Thyroid gland (tissue), 4 donors: Measurements from ENCODE around the gene SLC25A18. TPM values are rescaled to one million over a fixed set of nuclear protein-coding genes. Genes with fewer than 3 reads are reported as not detected.

Experiments used
- DNase-seq, 2 donors: peaks; one replicate each; pipeline ENCODE4 v3.0.0-alpha.2; 2019
- H3K27ac ChIP-seq, 3 donors: fragments of 200-600 bp; sonication (generic); 1 replicate in 2 of 3; 2 replicates in 1 of 3; pipeline ENCODE4 v1.5.1; 2016 to 2019; ENCODE audit warnings: mild to moderate bottlenecking in 1 of 3, moderate library complexity in 1 of 3
- H3K27me3 ChIP-seq: fragments of 200-600 bp; sonication (generic); one replicate; pipeline ENCODE4 v1.5.1; 2019
- H3K36me3 ChIP-seq, 2 donors: fragments of 200-600 bp; sonication (generic); one replicate each; pipeline ENCODE4 v1.5.1; 2016 to 2019
- H3K4me1 ChIP-seq, 2 donors: fragments of 200-600 bp; sonication (generic); one replicate each; pipeline ENCODE4 v1.5.1; 2017 to 2019
- H3K4me3 ChIP-seq, 3 donors: fragments of 200-600 bp; sonication (generic); replicated peaks in 1 of 3; 1 replicate in 2 of 3; 2 replicates in 1 of 3; pipeline ENCODE4 v1.5.1; 2016; ENCODE audit warnings: mild to moderate bottlenecking in 1 of 3
- H3K9me3 ChIP-seq: fragments of 200-600 bp; sonication (generic); one replicate; pipeline ENCODE4 v1.5.1; 2017
- POLR2A ChIP-seq, 2 donors: fragments of 450-650 bp; IDR thresholded peaks; one replicate each; pipeline ENCODE4 v1.6.1; 2017; ENCODE audit warnings: antibody characterized with exemption in 2 of 2, mild to moderate bottlenecking in 2 of 2, moderate library complexity in 1 of 2
- WGBS, 2 donors: methylation state at CpG; one replicate each; pipeline ENCODE4 v1.1.5; 2017; 5-methylcytosine and 5-hydroxymethylcytosine counted together
- intact Hi-C: fragments of 100-400 bp; cut with DNase I; formaldehyde crosslinking; loops from one replicate; pipeline ENCODE4 v1.15.1; 2023
- total RNA-seq, 4 donors: library from RNA; depleted of rRNA; stranded (reverse); fragments of >200 nt; gene quantifications; one replicate each; pipeline ENCODE4 v1.2.3, GENCODE V29; 2016
- TF ChIP-seq, protein P1 (sequence below), 6 experiments: fragments of 200-600 bp in 3 of 6; fragments of 450-650 bp in 3 of 6; sonication (generic) in 3 of 6; IDR thresholded peaks; one replicate each; pipeline ENCODE4 v1.5.1; 2016 to 2019; ENCODE audit warnings: antibody characterized with exemption in 6 of 6, mild to moderate bottlenecking in 2 of 6, inconsistent platforms in 1 of 6, moderate library complexity in 1 of 6

Gene SLC25A18
- total RNA-seq, 4 donors from 2014 or later: 0.29 to 1.7 (median 0.84) TPM

DNA sequence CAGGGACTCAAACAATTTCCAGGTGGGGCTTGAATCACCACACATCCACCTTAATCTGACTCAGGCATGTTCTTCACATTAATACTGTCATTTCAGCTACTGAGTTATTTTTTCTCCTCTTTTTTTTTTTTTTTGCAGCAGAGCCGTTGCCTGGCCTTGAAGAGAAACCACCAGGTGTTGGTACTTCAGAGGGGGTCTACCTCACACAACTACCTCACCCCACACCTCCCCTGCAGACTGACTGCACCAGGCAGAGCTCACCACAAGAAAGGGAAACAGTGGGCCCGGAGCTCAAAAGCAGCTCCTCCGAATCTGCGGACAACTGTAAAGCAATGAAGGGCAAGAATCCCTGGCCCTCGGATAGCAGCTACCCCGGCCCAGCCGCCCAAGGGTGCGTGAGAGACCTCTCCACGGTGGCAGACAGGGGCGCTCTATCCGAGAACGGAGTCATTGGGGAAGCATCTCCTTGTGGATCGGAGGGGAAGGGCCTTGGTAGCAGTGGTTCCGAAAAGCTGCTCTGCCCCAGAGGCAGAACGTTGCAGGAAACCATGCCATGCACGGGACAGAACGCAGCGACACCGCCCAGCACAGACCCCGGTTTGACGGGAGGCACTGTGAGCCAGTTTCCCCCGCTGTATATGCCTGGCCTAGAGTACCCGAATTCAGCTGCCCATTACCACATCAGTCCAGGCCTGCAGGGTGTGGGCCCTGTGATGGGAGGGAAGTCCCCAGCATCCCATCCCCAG lies 15.1 kb upstream of the SLC25A18 start:
- no peak overlapping the region for H3K4me3 ChIP-seq
- H3K27ac ChIP-seq: no peak overlapping the region
- no peaks in the 10 kb centered on the region for H3K36me3 ChIP-seq
- TF ChIP-seq, protein P1, sequence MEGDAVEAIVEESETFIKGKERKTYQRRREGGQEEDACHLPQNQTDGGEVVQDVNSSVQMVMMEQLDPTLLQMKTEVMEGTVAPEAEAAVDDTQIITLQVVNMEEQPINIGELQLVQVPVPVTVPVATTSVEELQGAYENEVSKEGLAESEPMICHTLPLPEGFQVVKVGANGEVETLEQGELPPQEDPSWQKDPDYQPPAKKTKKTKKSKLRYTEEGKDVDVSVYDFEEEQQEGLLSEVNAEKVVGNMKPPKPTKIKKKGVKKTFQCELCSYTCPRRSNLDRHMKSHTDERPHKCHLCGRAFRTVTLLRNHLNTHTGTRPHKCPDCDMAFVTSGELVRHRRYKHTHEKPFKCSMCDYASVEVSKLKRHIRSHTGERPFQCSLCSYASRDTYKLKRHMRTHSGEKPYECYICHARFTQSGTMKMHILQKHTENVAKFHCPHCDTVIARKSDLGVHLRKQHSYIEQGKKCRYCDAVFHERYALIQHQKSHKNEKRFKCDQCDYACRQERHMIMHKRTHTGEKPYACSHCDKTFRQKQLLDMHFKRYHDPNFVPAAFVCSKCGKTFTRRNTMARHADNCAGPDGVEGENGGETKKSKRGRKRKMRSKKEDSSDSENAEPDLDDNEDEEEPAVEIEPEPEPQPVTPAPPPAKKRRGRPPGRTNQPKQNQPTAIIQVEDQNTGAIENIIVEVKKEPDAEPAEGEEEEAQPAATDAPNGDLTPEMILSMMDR (IDR thresholded peaks at IDR 0.05): no peak
- TF ChIP-seq POLR2A (IDR thresholded peaks at IDR 0.05): no peak
- H3K9me3 ChIP-seq: no peaks in the 10 kb centered on the region
- intact Hi-C loops: no loop called here
- 95 to 98% methylated on average over 22 to 23 of the region's 23 CpGs for WGBS, 2 donors
- no peaks in the 10 kb centered on the region for H3K27me3 ChIP-seq
- H3K4me1 ChIP-seq: peaks cover 0 to 3% of the 10 kb centered on the region in 2 donors
- DNase-seq: no peak

- WGBS, 2 donors: 96 to 98% methylated on average over 5 of the region's 5 CpGs
- H3K9me3 ChIP-seq: no peaks in the 10 kb centered on the region
- H3K27ac ChIP-seq: no peak overlapping the region
- DNase-seq: no peak
- H3K36me3 ChIP-seq: no peaks in the 10 kb centered on the region
- no peaks in the 10 kb centered on the region for H3K27me3 ChIP-seq
- intact Hi-C loops: no loop called here
- no peak for TF ChIP-seq POLR2A (IDR thresholded peaks at IDR 0.05)
- TF ChIP-seq, protein P1 (IDR thresholded peaks at IDR 0.05): no peak
- H3K4me1 ChIP-seq: peaks cover 0 to 3% of the 10 kb centered on the region in 2 donors
- no peak overlapping the region for H3K4me3 ChIP-seq
These were observed 14.6 kb upstream of the SLC25A18 start for GRCh38 chr22:17548756-17549035.

DNA sequence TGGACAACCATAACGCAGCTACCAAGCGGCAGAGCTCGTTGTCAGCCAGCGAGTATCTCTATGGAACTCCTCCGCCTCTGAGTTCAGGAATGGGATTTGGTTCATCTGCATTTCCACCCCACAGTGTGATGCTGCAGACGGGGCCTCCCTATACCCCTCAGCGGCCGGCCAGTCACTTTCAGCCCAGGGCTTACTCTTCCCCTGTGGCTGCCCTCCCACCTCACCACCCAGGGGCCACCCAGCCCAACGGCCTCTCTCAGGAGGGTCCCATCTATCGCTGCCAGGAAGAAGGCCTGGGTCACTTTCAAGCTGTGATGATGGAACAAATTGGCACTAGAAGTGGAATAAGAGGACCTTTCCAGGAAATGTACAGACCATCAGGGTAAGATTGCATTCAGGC lies 14.1 kb upstream of the SLC25A18 start:
- no peaks in the 10 kb centered on the region for H3K27me3 ChIP-seq
- peaks cover 0 to 3% of the 10 kb centered on the region in 2 donors for H3K4me1 ChIP-seq
- intact Hi-C loops: no loop called here
- H3K9me3 ChIP-seq: no peaks in the 10 kb centered on the region
- TF ChIP-seq, protein P1 (IDR thresholded peaks at IDR 0.05): no peak
- TF ChIP-seq POLR2A (IDR thresholded peaks at IDR 0.05): no peak
- DNase-seq: no peak
- no peak overlapping the region for H3K4me3 ChIP-seq
- no peak overlapping the region for H3K27ac ChIP-seq
- no peaks in the 10 kb centered on the region for H3K36me3 ChIP-seq
- 91 to 97% methylated on average over 10 of the region's 10 CpGs for WGBS, 2 donors

- no peak overlapping the region for H3K4me3 ChIP-seq
- no peak overlapping the region for H3K27ac ChIP-seq
- H3K27me3 ChIP-seq: no peaks in the 10 kb centered on the region
- no peak for DNase-seq
- H3K4me1 ChIP-seq: peaks cover 0 to 3% of the 10 kb centered on the region in 2 donors
- no peak for TF ChIP-seq POLR2A (IDR thresholded peaks at IDR 0.05)
- TF ChIP-seq, protein P1 (IDR thresholded peaks at IDR 0.05): no peak
- no peaks in the 10 kb centered on the region for H3K36me3 ChIP-seq
- intact Hi-C loops: no loop called here
- H3K9me3 ChIP-seq: no peaks in the 10 kb centered on the region
- 96 to 97% methylated on average over 5 of the region's 5 CpGs for WGBS, 2 donors
These were observed 13.6 kb upstream of the SLC25A18 start for GRCh38 chr22:17549655-17550054.

DNA sequence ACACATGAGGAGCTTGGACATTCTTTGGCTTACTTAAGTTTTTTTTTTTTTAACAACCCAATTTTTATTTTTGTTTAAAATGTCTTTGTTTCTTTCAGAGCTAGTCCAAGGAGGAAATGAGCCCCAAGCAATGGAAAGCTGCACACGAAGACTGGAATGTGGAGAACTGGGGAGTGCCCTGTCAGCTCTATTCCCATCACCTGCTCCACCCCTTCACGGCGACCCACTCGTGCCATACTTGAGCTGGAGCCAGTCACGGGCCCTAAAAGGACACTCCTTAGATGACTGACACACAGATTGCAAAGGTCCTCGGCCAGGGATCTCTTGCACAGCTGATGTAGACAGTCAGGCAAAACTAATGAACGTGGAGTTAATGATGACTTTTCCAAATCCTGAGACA lies 10.6 kb upstream of the SLC25A18 start:
- Histone ChIP-seq H3K4me3 (no peak overlapping the region), H3K4me1 (peaks cover 0 to 3% of the 10 kb centered on the region in 2 donors), H3K27me3 (no peaks in the 10 kb centered on the region), H3K9me3 (no peaks in the 10 kb centered on the region), H3K27ac (no peak overlapping the region), H3K36me3 (no peaks in the 10 kb centered on the region)
- peak; percentile 35 to 64 for DNase-seq
- WGBS, 2 donors: 58 to 69% methylated on average over 6 to 7 of the region's 7 CpGs
- intact Hi-C loops: no loop called here
- TF ChIP-seq, protein P1 (IDR thresholded peaks at IDR 0.05): no peak
- no peak for TF ChIP-seq POLR2A (IDR thresholded peaks at IDR 0.05)
